BJ (cell line): ENCODE results near the gene SUSD4. TPM values are rescaled to one million over a fixed set of nuclear protein-coding genes. Genes with fewer than 3 reads are reported as not detected.

Experiments
- CTCF ChIA-PET: fragments of 350-600 bp; formaldehyde crosslinking; extraction: SDS; loops from one replicate; lab custom pipeline; 2021; ENCODE audit warnings: antibody characterized with exemption, inconsistent platforms; lab: Yijun Ruan, JAX
- POLR2A ChIA-PET: fragments of 300-600 bp; sonication (Branson Sonifier 250); formaldehyde crosslinking; extraction: SDS; loops from one replicate; lab custom pipeline; 2021; ENCODE audit warnings: antibody characterized with exemption; lab: Charles Lee
- DNase-seq: peaks from one replicate; pipeline ENCODE4 v3.0.0-alpha.2; 2011; ENCODE audit warnings: low read depth
- H3K27me3 ChIP-seq: 2 replicates; pipeline ENCODE4 v1.6.0; 2011; ENCODE audit warnings: low read length; ENCODE audit not compliant: control insufficient read depth, insufficient read depth
- H3K36me3 ChIP-seq: 2 replicates; pipeline ENCODE4 v1.5.1; 2011; ENCODE audit warnings: low read length; ENCODE audit not compliant: control insufficient read depth, insufficient read depth
- H3K4me3 ChIP-seq: 2 replicates; pipeline ENCODE4 v1.5.1; 2011; ENCODE audit warnings: low read depth, mild to moderate bottlenecking, control low read depth, low read length
- CTCF ChIP-seq: IDR thresholded peaks from 2 replicates; pipeline ENCODE4 v1.5.1; 2011; ENCODE audit warnings: low read depth, mild to moderate bottlenecking, control low read depth, inconsistent platforms, low read length, moderate library complexity; ENCODE audit not compliant: insufficient read depth
- polyA plus RNA-seq: library from polyadenylated mRNA; depleted of rRNA; stranded (reverse); fragments of >200 nt; gene quantifications from 2 replicates; pipeline ENCODE4 v1.2.3, GENCODE V29; 2011

SUSD4 gene
- polyA plus RNA-seq, 1 experiment = 0.32 TPM

GRCh38 chr1:223245983-223246382 is 118.0 kb downstream of the SUSD4 start:
- H3K27me3 ChIP-seq = peaks cover 7% of the 10 kb centered on the region; the same call in 1 of the 2 replicates
- ChIA-PET CTCF (no interaction called here), POLR2A (no interaction called here)
- TF ChIP-seq CTCF = no peak
- H3K4me3 ChIP-seq = no peak overlapping the region
- no peak for DNase-seq
- H3K36me3 ChIP-seq = no peaks in the 10 kb centered on the region

- CTCF ChIA-PET = no interaction called here
- Histone ChIP-seq H3K4me3 (no peak overlapping the region), H3K36me3 (no peaks in the 10 kb centered on the region), H3K27me3 (peaks cover 7% of the 10 kb centered on the region; the same call in 1 of the 2 replicates)
- no peak for TF ChIP-seq CTCF
- DNase-seq = no peak
- POLR2A ChIA-PET = no interaction called here
Observed at GRCh38 chr1:223245411-223245810, 118.6 kb downstream of the SUSD4 start.

GRCh38 chr1:223244366-223245103 is 119.4 kb downstream of the SUSD4 start:
- TF ChIP-seq CTCF = peak; percentile 17; the same call in 1 of the 2 replicates
- H3K27me3 ChIP-seq = peaks cover 5% of the 10 kb centered on the region; the same call in 1 of the 2 replicates
- POLR2A ChIA-PET = no interaction called here
- CTCF ChIA-PET = interaction anchor here (0.7 to 0.9 kb wide), 2 partner anchors 115 to 120 kb away, joined by 3 to 4 read pairs; no protein-coding TSS in a partner anchor
- no peaks in the 10 kb centered on the region for H3K36me3 ChIP-seq
- no peak overlapping the region for H3K4me3 ChIP-seq
- DNase-seq = no peak

- peaks cover 5% of the 10 kb centered on the region; the same call in 1 of the 2 replicates for H3K27me3 ChIP-seq
- no peak for DNase-seq
- CTCF ChIA-PET = interaction anchor here (0.9 kb wide), 1 partner anchor 120 kb away, joined by 3 read pairs; no protein-coding TSS in a partner anchor
- no peaks in the 10 kb centered on the region for H3K36me3 ChIP-seq
- no peak for TF ChIP-seq CTCF
- no peak overlapping the region for H3K4me3 ChIP-seq
- POLR2A ChIA-PET = no interaction called here
Observed at GRCh38 chr1:223243441-223244050, 120.4 kb downstream of the SUSD4 start.

- no peak for TF ChIP-seq CTCF
- ChIA-PET CTCF (no interaction called here), POLR2A (no interaction called here)
- Histone ChIP-seq H3K27me3 (peaks cover 4% of the 10 kb centered on the region; the same call in 1 of the 2 replicates), H3K4me3 (no peak overlapping the region), H3K36me3 (no peaks in the 10 kb centered on the region)
- DNase-seq = no peak
Observed at GRCh38 chr1:223242971-223243370, 121.0 kb downstream of the SUSD4 start.
